Stimulated activated CD8-positive, alpha-beta memory T cell treated with anti-CD3 and anti-CD28 coated beads, Interleukin-15, amount 100 ng/mL, for 4 hours (primary cell): ENCODE measurements around the gene LRRC75B.

Experiments
- DNase-seq, 2 donors: peaks; one replicate each; pipeline ENCODE4 v3.0.0-alpha.2; 2020; ENCODE audit warnings: low read depth in 2 of 2

LRRC75B gene

DNA sequence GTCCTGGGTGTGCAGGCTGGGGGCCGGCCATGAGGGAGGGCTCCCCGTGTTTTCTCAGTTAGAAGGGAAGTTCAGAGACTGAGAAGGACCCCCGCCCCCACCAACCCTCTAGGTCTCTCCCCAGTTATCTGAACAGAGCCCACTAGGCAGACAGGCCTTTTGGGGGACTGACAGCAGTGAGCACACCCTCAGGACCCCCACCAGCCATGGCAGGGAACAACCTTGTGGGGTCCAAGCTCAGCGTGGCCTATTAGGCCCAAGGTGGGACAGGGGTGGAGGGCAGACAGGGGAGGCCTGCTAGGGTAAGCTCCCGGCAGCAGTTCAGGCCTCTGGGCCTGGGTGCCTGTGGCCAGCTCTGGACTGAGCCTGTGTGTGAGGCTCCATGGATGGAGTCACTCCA lies 5.6 kb downstream of the LRRC75B start:
- no peak for DNase-seq

DNA sequence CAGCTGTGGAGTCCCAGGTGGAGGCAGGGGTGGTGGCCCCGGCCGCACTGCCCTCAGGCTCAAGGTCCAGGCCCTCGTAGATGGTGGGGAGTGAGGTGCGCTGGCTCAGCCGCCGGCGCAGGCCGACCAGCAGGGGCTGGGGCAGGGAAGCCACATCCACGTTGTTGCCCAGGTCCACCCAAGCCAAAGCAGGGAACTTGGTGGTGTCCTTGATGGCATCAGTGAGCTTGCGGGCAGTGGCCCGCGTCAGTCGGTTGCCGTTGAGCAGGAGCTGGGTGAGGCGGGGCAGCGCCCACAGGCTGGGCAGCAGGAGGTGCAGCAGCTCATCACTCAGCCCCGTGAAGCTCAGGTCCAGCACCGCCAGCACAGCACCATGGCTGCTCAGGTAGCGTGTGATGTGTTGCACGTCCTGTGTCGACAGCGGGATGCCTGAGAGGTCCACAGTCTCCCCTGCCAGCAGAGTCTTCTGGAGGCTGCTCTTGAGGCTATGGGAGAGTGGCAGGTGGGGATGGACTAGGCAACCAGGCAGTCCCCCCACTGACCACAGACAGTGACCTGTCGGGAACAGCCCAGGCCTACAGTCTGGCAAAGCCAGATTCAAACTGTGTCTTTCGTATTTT lies 6.8 kb downstream of the LRRC75B start:
- no peak for DNase-seq

GRCh38 chr22:24585461-24585860 lies 7.4 kb downstream of the LRRC75B start:
- no peak for DNase-seq

- no peak for DNase-seq
Observed at GRCh38 chr22:24584871-24585411, 7.9 kb downstream of the LRRC75B start.

GRCh38 chr22:24584166-24584790 lies 8.6 kb downstream of the LRRC75B start:
- DNase-seq: no peak

DNA sequence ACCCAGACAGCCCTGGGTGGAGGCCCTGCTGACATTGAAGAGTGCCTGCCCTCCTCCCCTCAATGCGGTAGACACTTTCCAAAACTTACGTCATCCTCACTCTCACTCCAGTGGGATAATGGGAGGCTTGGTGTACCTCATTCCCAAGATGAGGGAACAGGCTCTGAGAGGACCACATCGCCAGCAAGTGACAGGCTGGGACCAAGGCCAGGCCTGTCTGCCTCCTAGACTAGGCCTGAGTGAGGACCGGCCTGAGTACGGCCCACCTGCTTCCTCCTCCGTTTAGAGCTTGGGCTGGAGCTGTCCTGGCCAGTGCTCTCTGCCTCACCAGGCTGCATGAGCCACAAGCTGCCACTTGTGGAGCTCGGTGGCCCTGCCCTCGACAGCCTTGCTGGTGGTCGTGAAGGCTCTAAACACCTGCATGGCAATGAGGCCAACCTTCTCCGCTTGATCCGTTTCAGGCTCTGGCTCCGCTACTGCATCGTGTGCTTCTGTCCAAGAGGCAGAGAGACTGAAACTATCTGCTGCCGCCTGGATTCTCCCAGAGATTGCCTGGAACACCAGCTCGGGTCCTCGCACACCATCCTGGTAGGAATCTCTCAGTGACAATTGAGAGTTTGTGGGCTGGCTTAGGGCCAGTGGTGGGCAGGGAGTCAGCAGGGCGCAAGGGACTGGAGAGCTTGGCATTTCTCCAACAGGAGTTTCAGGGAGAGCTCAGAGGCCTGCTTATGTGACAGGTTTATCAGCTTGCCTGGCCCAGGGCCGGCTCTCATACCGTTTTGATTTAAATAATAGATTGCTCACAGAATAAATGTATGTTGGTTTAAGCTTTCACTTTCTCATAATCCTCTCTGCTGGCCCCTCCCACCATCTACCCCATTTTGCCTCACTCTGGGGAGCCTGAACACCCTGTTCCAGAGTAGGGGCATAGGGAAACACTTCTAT lies 9.4 kb downstream of the LRRC75B start:
- DNase-seq: no peak

DNA sequence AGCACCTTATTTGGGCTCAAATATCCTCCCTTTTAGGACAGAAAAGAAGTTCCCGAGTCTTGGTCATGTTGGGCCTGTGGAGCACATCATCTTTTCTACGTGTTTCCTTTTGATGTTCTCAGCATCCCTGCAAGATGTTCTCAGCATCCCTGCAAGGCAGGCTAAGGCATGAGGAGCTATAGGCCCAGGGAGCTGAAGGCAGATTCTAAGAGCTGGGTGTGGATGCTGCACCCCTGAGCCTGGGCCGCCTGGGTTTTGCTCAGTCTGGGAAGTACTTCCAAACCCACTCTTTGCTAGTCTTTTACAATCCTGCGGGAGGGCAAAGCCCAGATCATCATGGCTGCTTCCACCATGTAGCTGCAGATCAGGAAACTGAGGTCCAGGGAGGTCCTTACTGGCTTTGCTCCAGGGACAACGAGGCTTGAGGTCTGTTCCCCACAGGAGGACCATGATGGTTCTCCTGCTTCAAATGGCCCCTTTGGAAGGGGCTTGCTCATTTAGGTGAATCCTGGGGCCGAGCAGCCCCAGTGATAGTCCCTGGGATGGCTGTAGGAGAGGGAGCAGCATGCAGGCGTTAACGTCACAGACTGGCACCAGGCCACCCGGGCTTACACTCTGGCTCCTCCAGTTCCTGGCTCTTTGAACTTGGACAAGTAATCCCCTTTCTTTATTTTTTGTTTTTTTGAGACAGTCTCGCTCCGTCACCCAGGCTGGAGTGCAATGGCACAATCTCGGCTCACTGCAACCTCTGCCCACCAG lies 10.6 kb downstream of the LRRC75B start:
- DNase-seq: no peak

DNA sequence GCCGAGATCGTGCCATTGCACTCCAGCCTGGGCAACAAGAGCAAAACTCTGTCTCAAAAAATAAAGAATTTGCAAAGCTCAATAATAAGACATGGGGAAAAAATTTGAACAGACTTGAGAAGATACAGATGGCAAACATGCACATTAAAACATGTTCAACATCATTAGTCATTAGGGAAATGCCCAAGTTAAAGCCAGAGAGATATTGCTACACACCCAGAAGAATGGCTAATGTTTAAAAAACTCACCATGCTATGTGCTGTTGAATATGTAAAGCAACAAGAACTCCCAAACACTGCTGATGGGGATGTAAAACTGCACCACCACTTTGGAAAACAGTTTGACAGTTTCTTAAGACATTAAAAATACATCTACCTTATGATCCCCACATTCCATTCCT lies 12.6 kb downstream of the LRRC75B start:
- no peak for DNase-seq

DNA sequence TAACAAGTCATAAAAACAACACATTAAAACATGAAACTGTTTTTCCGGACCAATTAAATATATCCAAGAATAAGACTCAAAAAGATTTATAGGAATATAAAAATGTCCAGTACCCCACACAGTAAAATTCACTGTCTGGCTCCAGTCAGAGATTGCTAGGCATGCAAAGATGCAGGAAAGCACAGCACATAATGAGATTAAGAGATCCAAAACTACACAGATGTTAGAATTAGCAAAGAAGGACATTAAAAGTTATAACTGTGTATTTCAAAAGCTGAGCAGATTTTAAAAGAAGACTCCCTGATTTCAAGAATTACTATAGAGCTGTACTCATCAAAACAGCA lies 13.6 kb downstream of the LRRC75B start:
- DNase-seq: no peak

DNA sequence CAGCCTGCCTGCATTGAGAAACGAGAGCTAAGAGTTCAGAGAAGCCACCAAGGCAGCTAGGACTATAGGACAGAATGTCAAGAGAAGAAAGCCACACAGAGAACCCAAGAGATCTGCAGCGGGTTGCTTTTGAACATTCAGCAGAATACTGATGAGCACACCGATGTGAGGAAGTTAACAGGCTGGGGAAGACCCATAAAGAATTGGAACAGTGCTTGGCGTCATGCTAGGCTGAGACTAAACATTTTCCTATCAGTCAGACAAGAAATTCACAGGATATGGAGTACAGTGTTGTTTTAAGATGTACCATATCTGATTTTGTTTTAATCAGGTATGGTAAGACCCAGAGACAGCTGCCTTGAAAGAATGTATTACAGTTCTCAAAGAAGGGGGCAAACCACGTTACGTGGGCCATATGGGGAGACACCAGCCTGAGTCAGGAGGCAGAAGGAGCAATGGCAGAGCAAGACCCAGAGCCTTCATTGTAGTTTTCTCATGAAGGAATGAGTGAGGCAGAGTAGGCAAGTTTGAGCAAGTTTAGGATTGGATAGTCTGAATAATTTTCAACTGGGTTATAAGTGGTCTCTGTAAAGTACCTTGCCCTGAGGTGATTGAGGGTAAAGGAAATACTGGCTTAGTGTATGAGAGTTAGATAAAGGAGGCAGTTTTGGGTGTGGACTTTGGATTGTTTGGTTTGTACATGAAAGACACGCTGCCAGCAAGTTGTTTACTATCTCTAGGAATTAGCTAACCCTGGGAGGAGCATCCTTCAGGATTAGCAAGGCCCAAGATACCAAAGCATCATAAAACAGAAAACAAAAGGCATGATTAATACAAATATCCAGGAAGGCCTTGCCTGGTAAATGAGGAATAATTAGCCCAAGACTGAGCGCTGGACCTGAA lies 14.3 kb downstream of the LRRC75B start:
- DNase-seq: no peak

DNA sequence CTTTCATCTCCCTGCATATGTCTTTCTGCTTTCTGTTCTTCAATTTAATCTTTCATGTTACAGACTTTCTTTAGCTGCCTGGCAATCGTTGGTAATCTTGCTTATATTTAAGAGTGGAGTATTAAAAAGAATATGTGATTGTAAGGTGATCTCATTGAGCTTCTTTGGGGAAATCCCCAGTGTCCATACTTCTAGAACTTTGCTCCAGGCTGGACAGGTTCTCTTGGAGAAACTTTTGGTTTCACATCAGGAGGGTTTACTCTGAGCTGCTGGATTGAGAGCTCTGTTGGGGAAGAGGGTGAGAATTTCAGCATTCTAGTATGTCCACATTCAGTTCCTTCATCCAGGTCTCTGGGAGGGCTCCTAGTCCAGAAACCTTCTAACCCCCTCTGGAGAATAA lies 16.1 kb downstream of the LRRC75B start:
- DNase-seq: no peak

- DNase-seq: no peak
Observed at GRCh38 chr22:24571266-24571665, 21.6 kb downstream of the LRRC75B start.

- DNase-seq: no peak
Observed at GRCh38 chr22:24567668-24568067, 25.2 kb downstream of the LRRC75B start.

DNA sequence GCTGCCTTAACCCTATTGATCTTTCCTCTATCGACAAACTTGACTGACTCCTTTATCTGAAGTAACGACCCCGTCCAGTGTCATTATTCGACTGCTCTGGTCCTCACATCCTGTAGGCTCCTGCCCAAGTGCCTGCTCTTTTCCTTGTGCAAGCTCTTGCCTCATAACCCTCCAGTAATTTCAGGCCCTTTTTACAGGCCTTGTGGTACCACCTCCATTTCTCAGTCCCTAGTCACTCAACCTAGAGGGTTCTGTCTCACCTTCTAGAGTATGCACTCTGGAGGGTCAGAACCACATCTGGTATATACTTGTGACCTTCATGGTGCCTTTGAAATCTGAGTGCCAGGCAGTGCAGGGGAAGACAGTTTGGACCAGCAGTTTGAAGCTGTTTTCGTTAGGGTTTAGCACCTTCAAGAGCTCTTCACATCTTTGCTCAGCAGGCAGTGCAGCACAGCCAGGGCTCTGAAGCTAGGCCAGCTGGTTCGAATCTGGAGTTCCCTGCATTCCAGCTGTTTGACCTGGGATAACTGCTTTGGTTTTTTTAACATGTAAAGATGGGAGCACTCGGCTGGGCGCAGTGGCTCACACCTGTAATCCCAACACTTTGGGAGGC lies 25.9 kb downstream of the LRRC75B start:
- no peak for DNase-seq

- DNase-seq: no peak
Observed at GRCh38 chr22:24565077-24565476, 27.8 kb downstream of the LRRC75B start.

DNA sequence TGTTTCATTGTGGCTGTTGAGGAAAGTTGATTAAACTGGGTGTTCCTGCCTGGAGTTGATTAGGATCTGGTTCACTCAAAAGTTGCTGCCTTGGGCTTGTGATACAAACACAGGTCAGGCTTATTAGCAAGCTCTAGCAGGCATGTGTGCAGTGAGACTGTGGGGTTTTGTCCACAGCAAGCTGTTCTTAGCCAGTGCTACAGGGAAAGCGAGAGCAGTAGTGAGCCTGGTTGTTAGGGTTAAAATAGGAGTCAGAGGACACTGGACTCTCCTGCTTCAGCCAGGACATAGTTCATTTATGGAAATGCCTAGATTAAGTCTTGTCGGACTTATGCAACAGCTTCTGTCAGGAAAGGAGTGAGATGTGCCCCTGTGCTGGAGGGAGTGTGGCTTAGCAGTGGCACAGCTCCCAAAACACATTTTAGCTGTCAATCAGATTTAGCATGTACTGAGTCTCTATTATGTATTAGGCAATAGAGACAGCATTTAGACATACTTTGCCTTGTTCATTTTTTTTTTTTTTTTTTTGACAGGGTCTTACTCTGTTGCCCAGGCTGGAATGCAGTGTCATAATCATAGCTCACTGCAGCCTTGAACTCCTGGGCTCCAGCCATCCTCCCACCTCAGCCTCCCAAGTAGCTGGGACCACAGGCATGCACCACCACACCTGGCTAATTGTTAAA lies 28.4 kb downstream of the LRRC75B start:
- DNase-seq: no peak

DNA sequence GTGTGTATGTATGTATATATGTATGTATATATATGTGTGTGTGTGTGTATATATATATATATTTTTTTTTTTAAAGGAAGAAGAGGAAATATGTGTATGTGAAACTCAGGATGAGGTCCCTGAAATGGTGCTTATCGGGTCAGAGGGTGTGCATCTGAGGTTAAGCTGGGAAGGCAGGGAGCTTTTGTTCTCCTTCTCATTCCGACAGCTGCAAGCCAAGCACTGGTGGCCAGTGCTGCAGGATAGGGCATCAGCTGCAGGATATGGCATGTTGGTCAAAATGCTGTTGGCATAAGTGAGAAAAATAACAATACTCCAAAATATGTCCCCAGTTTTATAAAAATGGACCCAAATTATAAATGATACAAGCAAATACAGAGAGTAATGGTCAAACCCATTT lies 29.6 kb downstream of the LRRC75B start:
- DNase-seq: no peak

DNA sequence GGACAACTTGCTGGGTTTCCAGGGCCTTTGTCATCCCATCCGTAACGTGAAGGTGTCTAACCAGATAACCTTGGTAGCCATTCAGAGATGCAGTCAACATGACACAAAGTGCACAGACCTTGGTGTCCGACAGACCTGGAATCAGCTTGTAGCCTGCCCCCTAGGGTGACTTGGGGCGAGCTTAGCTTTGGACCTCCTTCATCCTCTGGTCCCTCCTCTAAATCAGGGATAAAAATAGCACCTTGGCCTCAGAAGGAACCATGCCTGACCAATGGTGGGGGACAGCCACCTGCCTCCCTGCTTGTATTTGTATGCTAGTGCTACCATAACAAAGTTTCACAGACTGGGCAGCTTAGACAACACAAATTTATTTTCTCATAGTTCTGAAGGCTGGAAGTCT lies 33.4 kb downstream of the LRRC75B start:
- DNase-seq: no peak

- peak; percentile 99 to 100 for DNase-seq
Observed at GRCh38 chr22:24555165-24556039, 37.5 kb downstream of the LRRC75B start, which contains the start of gene SNRPD3. TSS of gene SNRPD3 (plus strand) at chr22:24555999. CDS start at chr22:24557675, 1,676 bp downstream.
